Gastrocnemius medialis (tissue), 4 donors: Measurements from ENCODE around the gene PCYOX1L. TPM values are rescaled to one million over a fixed set of nuclear protein-coding genes. Genes with fewer than 3 reads are reported as not detected.
"Not testable (repeated sequence)": the region's sequence is repeated elsewhere in the genome, so short reads cannot be mapped to it uniquely, and the experiment has no call there.

Experiments
- ATAC-seq, 2 donors: fragments of 150-250 bp; one replicate each; pipeline ENCODE4 v1.9.1; 2016
- DNase-seq, 2 donors: peaks; one replicate each; pipeline ENCODE4 v3.0.0-alpha.2; 2019
- H3K27ac ChIP-seq, 4 donors: fragments of 200-600 bp; sonication (generic); 1 replicate in 1 of 4; 2 replicates in 3 of 4; pipeline ENCODE4 v1.5.1; 2016 to 2018; ENCODE audit warnings: mild to moderate bottlenecking in 2 of 4, moderate library complexity in 1 of 4
- H3K27me3 ChIP-seq, 3 donors: fragments of 200-600 bp; sonication (generic) in 2 of 3; 1 replicate in 1 of 3; 2 replicates in 2 of 3; pipeline versions ENCODE4 v1.5.1 to v1.6.0; 2016 to 2019; ENCODE audit warnings: mild to moderate bottlenecking in 1 of 3, moderate library complexity in 1 of 3
- H3K36me3 ChIP-seq, 2 donors: fragments of 200-600 bp; sonication (generic) in 1 of 2; one replicate each; pipeline ENCODE4 v1.5.1; 2017 to 2018
- H3K4me1 ChIP-seq, 2 donors: fragments of 200-600 bp; sonication (generic) in 1 of 2; one replicate each; pipeline ENCODE4 v1.5.1; 2016 to 2017; ENCODE audit warnings: mild to moderate bottlenecking in 2 of 2
- H3K4me3 ChIP-seq, 4 donors: fragments of 200-600 bp; sonication (generic) in 3 of 4; 1 replicate in 1 of 4; 2 replicates in 3 of 4; pipeline ENCODE4 v1.5.1; 2016 to 2019; ENCODE audit warnings: mild to moderate bottlenecking in 2 of 4
- H3K9me3 ChIP-seq, 3 donors: fragments of 200-600 bp; sonication (generic) in 2 of 3; 1 replicate in 1 of 3; 2 replicates in 2 of 3; pipeline ENCODE4 v1.5.1; 2016 to 2019
- CTCF ChIP-seq, 5 experiments: fragments of 450-650 bp in 3 of 5; fragments of 200-600 bp in 2 of 5; sonication (generic) in 2 of 5; IDR thresholded peaks in 4 of 5; conservative IDR thresholded peaks in 1 of 5; 1 replicate in 4 of 5; 2 replicates in 1 of 5; pipeline ENCODE4 v1.5.1; 2016 to 2019; ENCODE audit warnings: antibody characterized with exemption in 5 of 5, mild to moderate bottlenecking in 3 of 5, moderate library complexity in 3 of 5
- POLR2A ChIP-seq, 2 donors: fragments of 450-650 bp; IDR thresholded peaks; one replicate each; pipeline ENCODE4 v1.6.1; 2017; ENCODE audit warnings: antibody characterized with exemption in 2 of 2, mild to moderate bottlenecking in 2 of 2, moderate library complexity in 2 of 2
- in situ Hi-C, 4 donors: fragments of 200-750 bp; cut with MboI; loops; one replicate each; pipeline versions ENCODE4 v1.15.0 to v1.8.0; 2017; ENCODE audit warnings: low sequenced_read_pairs in 4 of 4
- intact Hi-C: fragments of 100-400 bp; cut with DNase I; formaldehyde crosslinking; loops from one replicate; pipeline ENCODE4 v1.15.1; 2023; ENCODE audit warnings: low total_unique reads
- total RNA-seq, 4 donors: library from RNA; depleted of rRNA; stranded (reverse); fragments of >200 nt; gene quantifications; one replicate each; pipeline versions ENCODE4 v1.1.0 to v1.2.3, GENCODE V29; 2016

The PCYOX1L gene
- total RNA-seq, 4 donors from 2014 or later, result 0.29 to 1.5 (median 1.2) TPM

DNA sequence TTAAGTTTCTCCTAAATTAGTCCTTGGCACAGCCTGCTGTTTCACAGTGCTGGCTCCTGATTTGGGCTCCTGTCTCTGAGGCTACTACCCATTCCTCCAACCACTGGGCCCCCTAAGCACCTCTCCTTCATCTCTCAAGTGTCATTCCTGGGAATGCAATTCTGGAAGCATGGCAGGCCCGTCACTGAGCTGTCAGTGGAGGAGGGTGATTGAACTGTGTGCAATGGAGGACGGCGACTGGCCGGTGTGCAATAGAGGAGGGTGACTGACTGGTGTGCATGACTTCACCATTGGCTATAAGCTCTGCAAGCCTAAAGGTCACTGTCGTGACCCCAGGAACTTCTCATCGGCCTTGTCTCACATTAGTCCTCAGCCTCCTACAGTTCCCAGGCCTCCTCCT is 33.7 kb downstream of the PCYOX1L start:
- Histone ChIP-seq H3K27ac (no peak overlapping the region), H3K4me1 (peaks cover 9 to 19% of the 10 kb centered on the region in 2 donors), H3K9me3 (no peaks in the 10 kb centered on the region), H3K27me3 (no peaks in the 10 kb centered on the region), H3K4me3 (no peak overlapping the region), H3K36me3 (no peaks in the 10 kb centered on the region)
- in situ Hi-C loops, result no loop called here
- TF ChIP-seq CTCF (IDR thresholded peaks at IDR 0.05 in 4 of 5, conservative IDR thresholded peaks at IDR 0.05 in 1 of 5), result no peak
- TF ChIP-seq POLR2A (IDR thresholded peaks at IDR 0.05), result no peak
- ATAC-seq, result no peak
- no peak for DNase-seq
- intact Hi-C loops, result no loop called here

GRCh38 chr5:149392718-149393117 is 34.9 kb downstream of the PCYOX1L start:
- no peaks in the 10 kb centered on the region for H3K27me3 ChIP-seq
- ATAC-seq (no peak), DNase-seq (no peak)
- H3K4me1 ChIP-seq, result peaks cover 5 to 11% of the 10 kb centered on the region in 2 donors
- H3K9me3 ChIP-seq, result no peaks in the 10 kb centered on the region
- intact Hi-C loops, result no loop called here
- H3K4me3 ChIP-seq, result no peak overlapping the region
- no peaks in the 10 kb centered on the region for H3K36me3 ChIP-seq
- H3K27ac ChIP-seq, result no peak overlapping the region
- TF ChIP-seq CTCF (IDR thresholded peaks at IDR 0.05 in 4 of 5, conservative IDR thresholded peaks at IDR 0.05 in 1 of 5) (no peak), POLR2A (IDR thresholded peaks at IDR 0.05) (no peak)
- in situ Hi-C loops, result no loop called here

DNA sequence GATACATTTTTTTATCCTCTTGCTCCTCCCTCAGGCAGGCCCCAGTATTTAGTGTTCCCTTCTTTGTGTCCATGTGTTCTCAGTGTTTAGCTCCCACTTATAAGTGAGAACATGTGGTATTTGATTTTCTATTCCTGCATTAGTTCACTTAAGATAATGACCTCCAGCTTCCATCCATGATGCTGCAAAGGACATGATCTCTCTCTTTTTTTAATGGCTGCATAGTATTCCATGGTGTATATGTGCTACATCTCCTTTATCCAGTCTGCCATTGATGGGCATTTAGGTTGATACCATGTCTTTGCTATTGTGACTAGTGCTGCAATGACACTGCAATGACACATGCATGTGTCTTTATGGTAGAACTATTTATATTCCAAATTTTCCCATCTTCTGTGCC is 37.1 kb downstream of the PCYOX1L start:
- H3K4me3 ChIP-seq, H3K27me3 ChIP-seq, intact Hi-C loops, H3K27ac ChIP-seq, ATAC-seq, H3K9me3 ChIP-seq, H3K36me3 ChIP-seq, DNase-seq, H3K4me1 ChIP-seq, in situ Hi-C loops: not testable (repeated sequence)

DNA sequence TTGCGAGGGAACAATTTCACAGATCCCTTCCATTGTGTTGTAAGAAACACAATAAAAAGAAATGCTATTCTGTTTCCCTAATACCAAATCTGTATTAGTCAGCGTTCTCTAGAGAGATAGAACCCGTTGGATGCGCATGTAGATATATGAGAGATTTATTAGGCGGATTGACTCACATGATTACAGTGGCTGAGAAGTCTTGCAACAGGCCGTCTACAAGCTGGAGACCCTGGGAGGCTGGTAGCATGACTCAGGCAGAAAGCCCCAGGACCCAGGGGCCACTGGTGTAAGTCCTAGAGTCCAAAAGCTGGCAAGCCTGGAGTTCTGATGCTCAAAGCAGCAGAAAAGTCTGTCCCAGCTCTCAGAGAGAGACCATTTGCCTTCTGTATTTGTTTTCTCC is 39.7 kb downstream of the PCYOX1L start:
- peak; percentile 44 to 63 for ATAC-seq
- in situ Hi-C loops (no loop called here), intact Hi-C loops (no loop called here)
- H3K4me3 ChIP-seq, result no peak overlapping the region
- no peaks in the 10 kb centered on the region for H3K36me3 ChIP-seq
- TF ChIP-seq POLR2A (IDR thresholded peaks at IDR 0.05), result no peak
- no peak for TF ChIP-seq CTCF (IDR thresholded peaks at IDR 0.05 in 4 of 5, conservative IDR thresholded peaks at IDR 0.05 in 1 of 5)
- H3K9me3 ChIP-seq, result no peaks in the 10 kb centered on the region
- no peaks in the 10 kb centered on the region for H3K27me3 ChIP-seq
- H3K27ac ChIP-seq, result no peak overlapping the region
- no peaks in the 10 kb centered on the region for H3K4me1 ChIP-seq
- DNase-seq, result no peak

DNA sequence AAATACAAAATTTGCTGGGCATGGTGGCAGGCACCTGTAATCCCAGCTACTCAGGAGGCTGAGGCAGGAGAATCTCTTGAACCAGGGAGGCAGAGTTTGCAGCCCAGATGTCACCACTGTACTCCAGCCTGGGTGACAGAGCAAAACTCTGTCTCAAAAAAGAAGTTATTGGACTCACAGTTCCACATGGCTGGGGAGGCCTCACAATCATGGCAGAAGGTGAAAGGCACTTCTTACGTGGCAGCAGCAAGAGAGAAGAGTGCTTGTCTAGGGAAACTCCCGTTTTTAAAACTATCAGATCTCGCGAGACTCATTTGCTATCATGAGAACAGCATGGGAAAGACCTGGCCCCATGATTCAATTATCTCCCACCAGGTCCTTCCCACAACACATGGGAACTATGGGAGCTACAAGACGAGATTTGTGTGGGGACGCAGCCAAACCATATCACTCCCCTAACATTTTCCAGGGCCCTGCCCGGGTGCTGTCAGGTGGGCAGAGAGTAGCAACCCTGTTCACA is 41.0 kb downstream of the PCYOX1L start:
- DNase-seq, H3K4me3 ChIP-seq, intact Hi-C loops, H3K9me3 ChIP-seq, H3K27ac ChIP-seq, H3K4me1 ChIP-seq, H3K36me3 ChIP-seq, in situ Hi-C loops, H3K27me3 ChIP-seq, ATAC-seq: not testable (repeated sequence)

- TF ChIP-seq POLR2A (IDR thresholded peaks at IDR 0.05) (no peak), CTCF (IDR thresholded peaks at IDR 0.05 in 4 of 5, conservative IDR thresholded peaks at IDR 0.05 in 1 of 5) (no peak)
- Histone ChIP-seq H3K27ac (peak overlapping the region in 2 of 4 donors; percentile 9 to 23), H3K4me3 (no peak overlapping the region), H3K9me3 (no peaks in the 10 kb centered on the region), H3K27me3 (no peaks in the 10 kb centered on the region), H3K4me1 (no peaks in the 10 kb centered on the region), H3K36me3 (no peaks in the 10 kb centered on the region)
- ATAC-seq, result no peak
- in situ Hi-C loops (no loop called here), intact Hi-C loops (no loop called here)
- no peak for DNase-seq
These were observed 41.9 kb downstream of the PCYOX1L start for GRCh38 chr5:149399775-149400174.
